HCT116 (cell line): Measurements from ENCODE around the gene PLPP7. TPM values are rescaled to one million over a fixed set of nuclear protein-coding genes. Genes with fewer than 3 reads are reported as not detected.

Experiments
- ATAC-seq: fragments of 200-7000 bp; cut with Tn5 transposase; 2 replicates; pipeline ENCODE4 v1.9.1; 2020; ENCODE audit warnings: mild to moderate bottlenecking, moderate library complexity
- BruUV-seq: library from RNA; stranded (reverse); fragments of 400-500 nt; replicated peaks from 2 replicates; lab custom pipeline; 2021; lab: Mats Ljungman, UMichigan
- CTCF ChIA-PET: fragments of 300-600 bp; sonication (Branson Sonifier 250); formaldehyde crosslinking; loops from one replicate; lab custom pipeline; 2021; ENCODE audit warnings: antibody characterized with exemption; lab: Charles Lee
- POLR2A ChIA-PET: fragments of 300-600, 350-600 bp; sonication (Branson Sonifier 250); formaldehyde crosslinking; loops from one replicate; lab custom pipeline; 2021; ENCODE audit warnings: antibody characterized with exemption; lab: Charles Lee
- RAD21 ChIA-PET, 2 experiments: fragments of 300-600 bp; sonication (Branson Sonifier 250); formaldehyde crosslinking; loops; one replicate each; lab custom pipeline; 2023; ENCODE audit warnings: low total read pairs in 2 of 2; ENCODE audit not compliant: uncharacterized antibody in 2 of 2, unreplicated experiment in 2 of 2, low non-redundant PET in 1 of 2; lab: Charles Lee
- DNase-seq: peaks from one replicate; pipeline ENCODE4 v3.0.0-alpha.2; 2010; ENCODE audit warnings: low read depth, low spot score
- H2AFZ ChIP-seq: fragments of 200-600 bp; shearing (Covaris generic), sonication (generic); 2 replicates; pipeline ENCODE4 v1.6.1; 2017; ENCODE audit warnings: low read depth, mixed run types, mixed read lengths, antibody characterized with exemption, low read length; ENCODE audit not compliant: poor library complexity, severe bottlenecking
- H3K27ac ChIP-seq: 2 replicates; pipeline ENCODE4 v1.5.1; 2012; ENCODE audit warnings: low read depth, low read length
- H3K27me3 ChIP-seq: fragments of 200-600 bp; sonication (generic); 2 replicates; pipeline ENCODE4 v1.6.1; 2016; ENCODE audit warnings: mixed run types, low read length, mixed read lengths; ENCODE audit not compliant: insufficient read depth
- H3K36me3 ChIP-seq, 2 experiments: fragments of 200-500 bp in 1 of 2; fragments of 200-600 bp in 1 of 2; sonication (Bioruptor generic) in 1 of 2; sonication (generic) in 1 of 2; 2 replicates each; pipeline versions ENCODE4 v1.5.1 to v1.6.1; 2014 to 2016; ENCODE audit warnings: low read length in 2 of 2, inconsistent platforms in 1 of 2, mixed read lengths in 1 of 2, mixed run types in 1 of 2; ENCODE audit not compliant: insufficient read depth in 2 of 2, control insufficient read depth in 1 of 2
- H3K4me1 ChIP-seq, 2 experiments: fragments of 200-600 bp in 1 of 2; sonication (generic) in 1 of 2; 2 replicates each; pipeline versions ENCODE4 v1.5.1 to v1.6.1; 2012 to 2017; ENCODE audit warnings: low read length in 2 of 2, inconsistent platforms in 1 of 2, mild to moderate bottlenecking in 1 of 2, mixed read lengths in 1 of 2, mixed run types in 1 of 2, moderate library complexity in 1 of 2; ENCODE audit not compliant: insufficient read depth in 2 of 2, control insufficient read depth in 1 of 2
- H3K4me2 ChIP-seq: fragments of 200-600 bp; sonication (generic); 2 replicates; pipeline ENCODE4 v1.6.1; 2017; ENCODE audit warnings: mixed run types, low read length, mixed read lengths
- H3K4me3 ChIP-seq, 2 experiments: fragments of 200-600 bp in 1 of 2; sonication (generic) in 1 of 2; replicated peaks in 1 of 2; 2 replicates each; pipeline ENCODE4 v1.5.1; 2011 to 2016; ENCODE audit warnings: low read length in 2 of 2, control low read depth in 1 of 2, low read depth in 1 of 2, mild to moderate bottlenecking in 1 of 2, mixed read lengths in 1 of 2, mixed run types in 1 of 2
- H3K79me2 ChIP-seq: fragments of 200-600 bp; sonication (generic); 2 replicates; pipeline ENCODE4 v1.6.1; 2017; ENCODE audit warnings: mild to moderate bottlenecking, mixed run types, low read length, moderate library complexity, mixed read lengths; ENCODE audit not compliant: insufficient read depth
- H3K9ac ChIP-seq: fragments of 200-600 bp; sonication (generic); 2 replicates; pipeline ENCODE4 v1.6.1; 2016; ENCODE audit warnings: low read length, mixed read lengths
- H3K9me2 ChIP-seq: fragments of 200-600 bp; sonication (generic), shearing (Covaris generic); 2 replicates; pipeline ENCODE4 v1.6.1; 2017; ENCODE audit warnings: mixed run types, mild to moderate bottlenecking, moderate library complexity; ENCODE audit not compliant: insufficient read depth
- H3K9me3 ChIP-seq, 2 experiments: fragments of 200-500 bp in 1 of 2; fragments of 200-600 bp in 1 of 2; sonication (Bioruptor generic) in 1 of 2; sonication (generic) in 1 of 2; 2 replicates each; pipeline ENCODE4 v1.6.1; 2014 to 2017; ENCODE audit warnings: low read length in 2 of 2, mixed read lengths in 2 of 2, inconsistent platforms in 1 of 2, low read depth in 1 of 2, mild to moderate bottlenecking in 1 of 2, mixed run types in 1 of 2, moderate library complexity in 1 of 2; ENCODE audit not compliant: control insufficient read depth in 1 of 2, insufficient read depth in 1 of 2
- H4K20me1 ChIP-seq: fragments of 200-600 bp; sonication (generic), shearing (Covaris generic); 2 replicates; pipeline ENCODE4 v1.6.1; 2017; ENCODE audit warnings: mixed run types, mild to moderate bottlenecking, moderate library complexity; ENCODE audit not compliant: insufficient read depth
- CBX3 ChIP-seq: IDR thresholded peaks from 2 replicates; pipeline ENCODE4 v1.6.1; 2012; ENCODE audit warnings: low read depth
- CEBPB ChIP-seq: IDR thresholded peaks from 2 replicates; pipeline ENCODE4 v1.6.1; 2012; ENCODE audit warnings: low read depth
- EZH2phosphoT487 ChIP-seq: fragments of 200-600 bp; IDR thresholded peaks from 2 replicates; pipeline ENCODE4 v1.6.1; 2018; ENCODE audit warnings: antibody characterized with exemption, borderline replicate concordance
- FOSL1 ChIP-seq: IDR thresholded peaks from 2 replicates; pipeline ENCODE4 v1.6.1; 2012; ENCODE audit warnings: low read depth
- JUND ChIP-seq: IDR thresholded peaks from 2 replicates; pipeline ENCODE4 v1.6.1; 2012
- MAX ChIP-seq: IDR thresholded peaks from 2 replicates; pipeline ENCODE4 v1.6.1; 2012
- SIN3A ChIP-seq: IDR thresholded peaks from 2 replicates; pipeline ENCODE4 v1.6.1; 2012; ENCODE audit warnings: low read depth
- SP1 ChIP-seq: IDR thresholded peaks from 2 replicates; pipeline ENCODE4 v1.6.1; 2012; ENCODE audit warnings: low read depth
- SRF ChIP-seq: IDR thresholded peaks from 2 replicates; pipeline ENCODE4 v1.6.1; 2012; ENCODE audit warnings: low read depth
- TCF7L2 ChIP-seq: IDR thresholded peaks from 2 replicates; pipeline ENCODE4 v1.7.0; 2011; ENCODE audit warnings: borderline replicate concordance, inconsistent platforms; ENCODE audit not compliant: insufficient read depth, insufficient read length; ENCODE audit errors: extremely low read depth
- YY1 ChIP-seq: IDR thresholded peaks from 2 replicates; pipeline ENCODE4 v1.6.1; 2011; ENCODE audit warnings: low read length, low read depth, moderate library complexity, mild to moderate bottlenecking; ENCODE audit not compliant: insufficient replicate concordance; ENCODE audit errors: extremely low read depth
- ZFX ChIP-seq: fragments of 450-650 bp; IDR thresholded peaks from 2 replicates; pipeline ENCODE4 v1.6.1; 2017
- ZNF274 ChIP-seq: fragments of 200-500 bp; sonication (Bioruptor generic); IDR thresholded peaks from 2 replicates; pipeline ENCODE4 v1.6.1; 2014; ENCODE audit warnings: mild to moderate bottlenecking, low read depth, low read length, inconsistent platforms
- intact Hi-C: fragments of 100-400 bp; cut with micrococcal nuclease; formaldehyde crosslinking; loops from 2 replicates; pipeline ENCODE4 v1.10.0; 2022
- total RNA-seq: library from RNA; stranded (reverse); gene quantifications from one replicate; pipeline ENCODE4 v1.2.1, GENCODE V29; 2021; ENCODE audit not compliant: unreplicated experiment

PLPP7 gene
- total RNA-seq, 1 experiment from 2014 or later: 0.37 TPM

GRCh38 chr9:131252120-131252519, 37.4 kb upstream of the PLPP7 start (continued):
- TF ChIP-seq FOSL1: no peak
- TF ChIP-seq EZH2phosphoT487: no peak
- TF ChIP-seq JUND: no peak
- TF ChIP-seq CEBPB: no peak
- TF ChIP-seq MAX: no peak
- TF ChIP-seq YY1: no peak
- no peak for TF ChIP-seq CBX3
- no peak for TF ChIP-seq SIN3A
- TF ChIP-seq SP1: no peak
- TF ChIP-seq ZNF274: no peak
- TF ChIP-seq TCF7L2: no peak
- TF ChIP-seq ZFX: no peak

GRCh38 chr9:131253891-131254491, 35.5 kb upstream of the PLPP7 start:
- Histone ChIP-seq H3K4me3 (no peak overlapping the region), H3K9ac (no peak overlapping the region), H3K4me2 (no peak overlapping the region), H3K4me1 (peaks cover 0 to 4% of the 10 kb centered on the region in 2 experiments; a peak in 1 of 4 replicates), H3K27me3 (no peaks in the 10 kb centered on the region), H3K9me3 (no peaks in the 10 kb centered on the region), H3K36me3 (no peaks in the 10 kb centered on the region), H3K9me2 (no peaks in the 10 kb centered on the region), H4K20me1 (no peaks in the 10 kb centered on the region), H3K27ac (no peak overlapping the region), H2AFZ (no peak overlapping the region), H3K79me2 (no peaks in the 10 kb centered on the region)
- RAD21 ChIA-PET: no interaction called here
- DNase-seq (no peak), ATAC-seq (no peak)
- no peak for TF ChIP-seq TCF7L2
- no peak for TF ChIP-seq CBX3
- TF ChIP-seq SRF: no peak
- CTCF ChIA-PET: no interaction called here
- intact Hi-C loops: no loop called here
- POLR2A ChIA-PET: no interaction called here
- no TSS peak for BruUV-seq
